Hematopoietic multipotent progenitor cell treated with erythropoietin and hydrocortisone succinate and interleukin-3 and kit ligand, for 8 days (in vitro differentiated cells): Measurements from ENCODE around the gene EXOC6B.
A peak's percentile ranks its signal among the peaks of the same experiment; 100 is the strongest.
"Not testable (repeated sequence)": the region's sequence is repeated elsewhere in the genome, so short reads cannot be mapped to it uniquely, and the experiment has no call there.

ENCODE experiments used
- DNase-seq: peaks from one replicate; pipeline ENCODE4 v3.0.0-alpha.2; 2015

The EXOC6B gene

DNA sequence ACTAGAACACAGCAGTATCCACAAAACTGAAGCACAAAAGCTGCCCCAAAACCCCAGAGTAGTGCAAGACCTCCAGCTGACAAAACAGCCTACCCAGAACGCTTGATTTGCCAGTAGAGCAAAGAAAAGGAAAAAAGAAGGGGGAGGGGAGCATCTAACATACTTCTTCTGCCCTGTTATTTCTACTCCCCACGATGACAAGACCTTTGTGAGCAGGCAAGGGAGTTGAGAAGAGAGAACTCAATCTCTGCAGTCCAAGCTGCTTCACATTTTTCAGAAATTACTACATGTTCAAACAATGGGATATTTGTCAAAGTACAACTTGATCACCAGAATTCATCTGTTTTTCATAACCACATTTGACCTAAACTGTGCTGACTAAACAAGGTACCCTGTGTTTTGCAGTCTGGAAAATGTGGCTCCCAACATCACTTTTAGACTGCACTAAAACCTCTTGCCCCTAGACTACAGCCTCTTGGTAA, 286.7 kb downstream of the EXOC6B start:
- no peak for DNase-seq

DNA sequence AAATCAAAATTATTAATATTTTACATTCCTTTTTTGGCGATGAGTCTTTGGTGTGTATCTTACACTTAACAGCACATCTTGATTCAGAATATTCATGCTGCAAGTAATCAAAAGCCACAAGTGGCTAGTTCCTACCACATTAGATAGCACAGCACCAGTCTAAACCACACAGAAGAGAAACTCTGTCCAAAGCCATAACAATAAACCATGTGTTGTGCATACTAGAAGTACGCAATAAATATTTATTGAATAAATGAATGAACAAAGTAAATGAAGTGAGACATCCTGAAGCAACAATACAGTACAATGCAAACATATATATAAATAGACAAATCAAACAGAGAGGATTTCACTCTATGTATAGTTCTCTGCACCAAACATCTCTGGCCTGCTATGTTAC, 287.3 kb downstream of the EXOC6B start:
- peak; percentile 33 for DNase-seq

DNA sequence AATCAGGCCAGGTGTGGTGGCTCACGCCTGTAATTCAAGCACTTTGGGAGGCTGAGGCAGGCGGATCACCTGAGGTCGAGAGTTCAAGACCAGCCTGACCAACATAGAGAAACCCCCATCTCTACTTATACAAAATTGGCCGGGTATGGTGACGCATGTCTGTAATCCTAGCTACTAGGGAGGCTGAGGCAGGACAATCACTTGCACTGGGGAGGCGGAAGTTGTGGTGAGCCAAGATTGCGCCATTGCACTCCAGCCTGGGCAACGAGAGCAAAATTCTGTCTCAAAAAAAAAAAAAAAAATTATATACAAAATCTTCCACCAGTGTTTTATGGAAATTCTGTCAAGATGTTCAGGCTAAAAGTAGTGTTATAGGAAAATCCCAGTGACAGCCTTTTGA, 290.2 kb downstream of the EXOC6B start:
- DNase-seq = not testable (repeated sequence)

DNA sequence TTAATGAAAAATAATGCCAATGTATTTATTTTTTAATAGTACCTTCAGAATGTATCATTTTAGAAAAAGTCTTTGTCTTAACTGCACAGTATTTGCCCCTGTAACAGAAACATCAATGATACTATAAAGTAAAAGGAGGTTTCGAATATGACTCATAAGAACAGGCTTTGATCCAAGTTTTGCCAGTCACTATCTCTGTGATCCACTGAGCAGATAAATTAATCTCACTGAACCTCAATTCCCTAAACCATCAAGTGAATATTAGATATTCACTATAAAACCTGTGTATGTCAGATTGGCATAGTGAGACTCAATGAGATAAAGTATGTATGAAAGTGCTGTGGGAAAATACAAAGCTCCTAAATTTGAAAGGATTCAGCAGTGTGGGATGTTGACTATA, 292.1 kb downstream of the EXOC6B start:
- DNase-seq = peak; percentile 91

GRCh38 chr2:72527424-72527823, 298.4 kb downstream of the EXOC6B start:
- DNase-seq = no peak

DNA sequence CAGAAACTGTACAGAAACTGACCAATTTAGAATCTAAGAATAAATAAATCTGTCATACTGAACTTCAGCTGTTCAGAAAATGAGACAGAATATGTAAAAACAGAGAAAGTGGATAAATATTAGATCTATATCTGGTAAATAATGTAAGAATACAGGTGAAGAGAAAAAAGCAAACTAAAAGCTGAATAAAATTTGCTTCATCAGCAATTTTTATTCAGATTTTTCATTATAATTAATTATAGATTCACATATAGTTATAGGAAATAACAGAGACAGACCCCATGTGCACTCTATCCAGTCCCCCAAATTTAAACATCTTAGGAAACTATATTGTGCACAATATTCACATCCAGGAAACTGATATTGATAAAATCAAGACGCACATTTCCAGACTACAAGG, 299.2 kb downstream of the EXOC6B start:
- DNase-seq = no peak

DNA sequence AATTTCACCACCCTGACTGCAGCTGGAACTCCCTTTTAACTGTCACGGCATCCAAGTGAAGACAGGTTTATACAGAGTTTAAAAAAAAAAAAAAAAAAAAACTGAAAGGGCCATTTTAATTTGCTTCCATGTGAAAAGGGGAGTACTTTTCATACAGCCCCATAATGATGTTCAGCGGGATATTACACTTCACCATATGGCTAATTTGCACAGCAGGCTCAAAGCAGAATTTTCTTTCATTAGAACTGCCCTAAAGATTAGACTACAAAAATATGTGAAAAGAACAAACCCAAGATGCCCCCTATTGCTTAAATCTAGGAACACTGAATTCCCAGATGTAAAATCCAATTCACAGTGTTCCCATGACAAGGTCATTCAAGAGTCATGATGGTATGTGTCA, 301.8 kb downstream of the EXOC6B start:
- DNase-seq = no peak

GRCh38 chr2:72515696-72516095, 310.1 kb downstream of the EXOC6B start:
- DNase-seq = no peak

DNA sequence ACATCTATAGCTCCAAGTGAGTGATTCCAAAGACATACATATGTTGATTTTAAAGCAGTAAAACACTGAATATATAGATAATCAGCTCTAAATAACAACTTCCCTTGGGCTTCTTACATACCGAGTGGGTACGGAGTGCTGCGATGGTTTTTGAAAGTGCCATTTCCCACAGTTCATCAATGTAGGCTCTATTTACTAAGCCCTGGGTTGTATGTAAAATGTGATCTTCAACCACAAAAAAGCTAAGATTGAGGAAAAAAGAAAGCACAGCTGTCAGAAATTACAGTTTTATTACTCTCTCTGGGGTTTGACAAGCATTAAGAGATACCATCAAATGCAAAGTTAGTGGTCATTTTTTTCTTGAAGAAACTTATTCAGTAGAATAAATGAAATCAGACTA, 312.8 kb downstream of the EXOC6B start:
- DNase-seq = no peak

DNA sequence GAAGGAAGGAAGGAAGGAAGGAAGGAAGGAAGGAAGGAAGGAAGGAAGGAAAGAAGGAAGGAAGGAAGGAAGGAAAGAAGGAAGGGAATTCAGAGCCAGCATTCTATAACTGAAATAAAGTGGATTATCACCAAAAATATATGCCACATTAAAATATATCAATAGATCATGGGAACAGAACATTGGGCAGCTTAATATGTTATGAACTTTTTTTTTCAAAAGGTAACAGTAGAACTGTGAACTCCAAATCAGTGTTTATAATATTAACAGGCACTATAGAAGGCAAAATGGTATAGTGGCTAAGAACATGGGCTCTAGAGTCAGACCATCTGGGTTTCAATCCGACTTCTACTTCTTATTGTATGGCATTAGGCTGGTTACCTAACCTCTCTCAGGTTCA, 313.5 kb downstream of the EXOC6B start:
- DNase-seq = no peak

GRCh38 chr2:72511906-72512305, 313.9 kb downstream of the EXOC6B start:
- DNase-seq = no peak

DNA sequence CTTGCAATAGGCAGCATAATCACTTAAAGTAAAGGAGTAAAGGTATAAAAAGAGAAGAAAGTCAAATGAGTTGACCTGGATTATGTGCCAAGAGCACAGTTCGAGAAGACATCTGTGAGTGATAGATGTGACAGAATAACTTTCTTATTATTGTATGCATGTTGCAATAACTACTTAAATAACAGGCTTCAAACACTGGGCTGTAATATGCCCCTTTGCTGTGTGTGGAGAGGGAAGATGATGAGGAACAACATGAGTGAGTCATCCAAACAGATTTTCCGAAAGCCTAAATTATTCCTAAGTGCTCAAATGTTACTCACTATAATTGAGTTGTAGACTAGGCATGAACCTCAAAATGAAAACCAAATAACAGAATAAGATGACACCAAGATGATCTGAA, 328.1 kb downstream of the EXOC6B start:
- no peak for DNase-seq

DNA sequence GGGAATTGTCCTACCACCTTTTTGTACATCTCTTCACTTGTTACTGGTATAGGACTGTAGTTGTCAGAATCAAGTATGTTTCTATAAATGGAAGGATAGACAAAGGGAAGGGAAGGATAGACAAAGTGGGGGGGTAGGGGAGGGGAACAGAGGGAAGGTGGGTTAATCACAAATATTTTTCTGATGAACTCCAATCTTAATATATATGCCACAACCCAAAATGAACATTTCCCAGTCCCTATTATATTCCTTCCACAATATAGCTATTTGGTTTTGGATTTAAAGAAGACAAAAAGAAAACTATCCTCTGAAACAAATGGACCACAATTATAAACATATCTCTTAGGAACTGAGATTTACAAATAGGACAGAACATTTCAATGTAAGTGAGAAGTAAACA, 329.4 kb downstream of the EXOC6B start:
- no peak for DNase-seq

DNA sequence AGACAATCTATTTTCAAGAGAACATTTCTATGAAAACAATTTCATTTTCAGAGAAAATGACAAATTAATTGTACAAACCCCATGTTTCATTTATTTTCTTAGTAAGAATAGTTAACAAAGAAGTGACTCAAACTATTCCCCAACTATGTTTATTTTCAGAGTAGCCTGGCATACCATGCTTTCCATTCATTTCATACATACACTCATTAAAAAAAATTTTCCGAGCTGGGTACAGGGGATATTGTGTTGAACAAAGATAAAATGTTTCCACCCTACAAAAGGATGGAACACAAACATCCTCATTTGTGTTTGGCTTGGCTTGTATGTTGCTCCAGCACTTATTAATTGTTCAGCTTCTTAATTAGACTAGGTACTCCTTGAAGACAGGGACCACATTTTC, 331.4 kb downstream of the EXOC6B start:
- no peak for DNase-seq

DNA sequence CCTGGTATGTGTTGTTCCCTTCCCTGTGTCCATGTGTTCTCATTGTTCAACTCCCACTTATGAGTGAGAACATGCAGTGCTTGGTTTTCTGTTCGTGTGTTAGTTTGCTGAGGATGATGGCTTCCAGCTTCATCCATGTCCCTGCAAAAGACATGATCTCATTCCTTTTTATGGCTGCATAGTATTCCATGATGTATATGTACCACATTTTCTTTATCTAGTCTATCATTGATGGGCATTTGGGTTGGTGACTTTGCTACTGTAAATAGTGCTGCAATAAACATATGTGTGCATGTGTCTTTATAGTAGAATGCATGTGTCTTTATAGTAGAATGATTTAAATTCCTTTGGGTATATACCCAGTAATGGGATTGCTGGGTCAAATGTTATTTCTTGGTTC, 341.2 kb downstream of the EXOC6B start:
- not testable (repeated sequence) for DNase-seq

DNA sequence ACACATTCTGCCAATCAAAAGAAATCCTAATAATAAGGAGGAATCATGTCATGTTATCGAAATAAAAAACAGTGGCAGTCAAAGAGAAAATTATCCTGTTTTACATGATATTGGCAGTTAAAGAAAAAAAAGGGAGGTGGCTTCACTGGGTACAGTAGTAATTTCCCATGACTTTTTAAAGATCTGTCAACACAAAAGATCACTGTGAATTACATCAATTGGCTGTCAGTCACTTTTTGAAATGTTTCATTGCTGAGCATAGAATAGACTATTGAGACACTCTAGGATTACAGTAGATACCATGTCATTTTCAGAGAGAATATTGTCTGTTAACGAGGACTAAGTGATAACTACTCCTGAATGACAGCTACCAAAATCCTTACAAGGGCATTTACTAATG, 342.5 kb downstream of the EXOC6B start:
- DNase-seq = no peak

- DNase-seq = no peak
Measured at GRCh38 chr2:72475246-72475645, 350.6 kb downstream of the EXOC6B start.

- no peak for DNase-seq
Measured at GRCh38 chr2:72457801-72458516, 367.9 kb downstream of the EXOC6B start.

DNA sequence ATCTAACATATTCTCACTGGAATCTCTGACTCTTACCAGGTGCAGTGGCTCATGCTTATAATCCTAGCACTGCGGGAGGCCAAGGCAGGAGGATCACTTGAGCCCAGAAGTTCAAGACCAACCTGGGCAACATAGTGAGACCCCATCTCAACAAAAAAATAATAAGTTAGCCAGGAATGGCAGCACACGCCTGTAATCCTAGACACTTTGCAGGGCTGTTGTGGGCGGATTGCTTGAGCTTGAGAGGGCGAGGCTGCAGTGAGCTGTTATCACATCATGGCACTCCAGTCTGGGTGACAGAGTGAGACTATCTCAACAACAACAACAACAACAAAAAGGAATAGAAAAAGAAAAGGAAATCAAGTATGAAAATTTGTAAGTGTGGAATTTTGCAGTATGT, 371.6 kb downstream of the EXOC6B start:
- peak; percentile 75 for DNase-seq

DNA sequence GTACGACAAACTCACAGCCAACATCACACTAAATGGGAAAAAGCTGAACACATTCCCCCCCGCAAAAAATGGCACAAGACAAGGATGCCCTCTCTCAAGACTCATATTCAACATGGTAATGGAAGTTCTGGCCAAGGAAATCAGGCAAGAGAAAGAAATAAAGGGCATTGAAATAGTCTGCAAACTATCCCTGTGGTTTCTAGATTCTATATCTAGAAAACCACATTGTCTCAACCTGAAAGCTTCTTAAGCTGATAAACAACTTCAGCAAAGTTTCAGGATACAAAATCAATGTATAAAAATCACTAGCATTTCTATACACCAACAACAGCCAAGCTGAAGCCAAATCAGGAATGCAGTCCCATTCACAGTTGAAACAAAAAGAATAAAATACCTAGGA, 383.6 kb downstream of the EXOC6B start:
- no peak for DNase-seq

- no peak for DNase-seq
Measured at GRCh38 chr2:72439892-72440291, 385.9 kb downstream of the EXOC6B start.

DNA sequence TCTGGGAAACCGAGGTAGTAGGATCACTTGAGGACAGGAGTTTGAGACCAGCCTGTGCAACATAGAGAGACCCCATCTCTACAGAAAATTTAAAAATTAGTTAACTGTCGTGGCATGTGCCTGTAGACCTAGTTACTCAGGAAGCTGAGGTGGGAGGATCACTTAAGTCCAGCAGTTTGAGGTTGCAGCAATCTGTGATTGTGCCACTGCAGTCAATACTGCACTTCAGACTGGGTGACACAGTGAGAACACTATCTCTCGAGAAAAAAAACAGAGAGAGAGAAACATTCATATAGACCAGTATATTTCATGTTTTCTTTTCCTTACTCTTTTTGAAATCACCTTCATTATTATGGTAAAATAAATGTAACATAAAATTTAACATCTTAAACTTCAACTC, 387.5 kb downstream of the EXOC6B start:
- no peak for DNase-seq

DNA sequence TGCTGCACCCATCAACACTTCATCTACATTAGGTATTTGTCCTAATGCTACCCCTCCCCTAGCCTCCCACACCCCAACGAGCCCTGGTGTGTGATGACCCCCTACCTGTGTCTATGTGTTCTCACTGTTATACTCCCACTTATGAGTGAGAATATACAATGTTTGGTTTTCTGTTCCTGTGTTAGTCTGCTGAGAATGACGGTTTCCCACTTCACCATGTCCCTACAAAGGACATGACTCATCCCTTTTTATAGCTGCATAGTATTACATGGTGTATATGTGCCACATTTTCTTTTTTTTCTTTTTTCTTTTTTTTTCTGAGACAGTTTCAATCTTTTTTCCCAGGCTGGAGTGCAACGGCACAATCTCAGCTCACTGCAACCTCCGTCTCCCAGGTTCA, 394.1 kb downstream of the EXOC6B start:
- no peak for DNase-seq

GRCh38 chr2:72427022-72427861, 398.6 kb downstream of the EXOC6B start:
- DNase-seq = no peak
